ENCODE measurements around the gene PCDHGA5.
"Not testable (repeated sequence)": the region's sequence is repeated elsewhere in the genome, so short reads cannot be mapped to it uniquely, and the experiment has no call there.

Gene PCDHGA5

GRCh38 chr5:141363952-141364660 lies at the start of gene PCDHGA5:
TSS of gene PCDHGA5 (plus strand) at chr5:141364162. CDS start at chr5:141364331, 169 bp downstream.
- no peak for DNase-seq (ENCODE audit: low read depth, low spot score)

- not testable (repeated sequence) for DNase-seq (ENCODE audit: low read depth, low spot score)
Observed at GRCh38 chr5:141316963-141317362, 47.0 kb upstream of the PCDHGA5 start.

GRCh38 chr5:141319202-141319601 lies 44.8 kb upstream of the PCDHGA5 start:
- no peak for DNase-seq (ENCODE audit: low read depth, low spot score)

- DNase-seq (ENCODE audit: low read depth, low spot score), result no peak
Observed at GRCh38 chr5:141319699-141320098, 44.3 kb upstream of the PCDHGA5 start.

DNA sequence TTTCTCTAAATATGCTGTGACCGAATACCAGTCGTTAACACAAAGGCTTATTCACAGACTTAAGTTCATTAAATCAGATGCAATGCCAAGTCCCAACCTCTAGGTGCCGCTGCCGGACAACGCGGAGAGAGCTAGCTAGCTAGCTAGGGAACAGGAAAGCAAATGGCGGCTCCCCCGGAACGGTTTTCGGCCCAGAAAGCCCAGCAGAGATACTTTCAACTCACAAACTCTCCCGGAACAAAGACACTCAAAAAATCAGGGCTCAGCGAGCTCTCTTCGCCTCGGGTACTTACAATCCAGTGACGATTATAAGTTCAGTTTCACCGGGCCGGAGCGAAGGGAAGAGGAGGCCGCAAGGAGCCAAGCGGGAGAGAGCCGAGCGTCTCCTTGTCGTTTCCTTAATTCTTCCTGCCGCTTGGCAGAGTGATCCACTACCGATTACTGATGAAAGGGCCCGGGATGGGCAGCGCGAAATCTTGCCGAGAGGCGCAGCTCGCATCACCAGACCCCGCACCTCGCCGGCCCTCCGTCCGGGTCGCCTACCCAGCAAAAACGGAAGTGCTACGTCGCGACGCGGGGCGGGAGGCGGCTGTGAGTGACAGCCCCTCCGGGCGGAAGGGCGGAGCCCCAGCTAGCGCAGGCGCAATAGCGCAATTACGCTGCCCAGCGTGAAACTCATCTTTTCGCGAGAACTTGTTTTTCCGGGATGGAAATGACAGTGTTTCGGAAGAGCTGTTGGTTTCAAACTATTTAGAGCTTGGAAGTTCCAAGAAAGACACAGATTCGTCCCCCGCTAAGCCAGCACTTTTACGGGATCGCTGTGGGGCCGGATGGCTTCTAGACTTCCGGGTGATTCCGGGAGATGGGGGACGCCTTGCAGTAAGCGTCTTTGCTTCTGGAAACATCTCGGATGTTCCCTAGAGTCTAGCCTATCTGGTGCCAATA lies 43.5 kb upstream of the PCDHGA5 start, which contains the start of gene TAF7:
TAF7 (minus strand) TSS at position 560 of the 945 bp plus-strand sequence. CDS start 740 bp downstream, outside the sequence.
- DNase-seq (ENCODE audit: low read depth, low spot score), result peak; percentile 84

DNA sequence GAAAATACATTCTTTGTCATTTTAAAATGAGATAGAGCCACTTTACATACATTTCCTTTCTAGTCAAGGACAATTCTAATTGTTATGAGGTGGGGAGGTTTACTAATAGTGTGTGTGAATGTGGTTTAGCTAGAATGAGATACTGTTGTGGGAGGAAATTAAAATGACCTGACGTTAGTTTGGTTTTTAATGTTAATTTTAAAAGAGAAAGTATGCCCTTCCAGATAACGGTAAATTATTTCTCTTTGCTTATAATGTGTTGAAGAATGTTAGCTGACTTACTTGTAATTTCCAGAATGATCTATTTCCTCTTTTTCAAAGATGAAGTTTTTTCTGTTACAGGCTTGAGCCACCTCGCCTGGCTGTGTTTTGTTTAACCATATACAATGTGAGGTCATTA lies 41.7 kb upstream of the PCDHGA5 start:
- no peak for DNase-seq (ENCODE audit: low read depth, low spot score)

GRCh38 chr5:141326088-141326854 lies 37.7 kb upstream of the PCDHGA5 start:
- peak; percentile 23 for DNase-seq (ENCODE audit: low read depth, low spot score)

- DNase-seq (ENCODE audit: low read depth, low spot score), result no peak
Observed at GRCh38 chr5:141328231-141328630, 35.7 kb upstream of the PCDHGA5 start.

DNA sequence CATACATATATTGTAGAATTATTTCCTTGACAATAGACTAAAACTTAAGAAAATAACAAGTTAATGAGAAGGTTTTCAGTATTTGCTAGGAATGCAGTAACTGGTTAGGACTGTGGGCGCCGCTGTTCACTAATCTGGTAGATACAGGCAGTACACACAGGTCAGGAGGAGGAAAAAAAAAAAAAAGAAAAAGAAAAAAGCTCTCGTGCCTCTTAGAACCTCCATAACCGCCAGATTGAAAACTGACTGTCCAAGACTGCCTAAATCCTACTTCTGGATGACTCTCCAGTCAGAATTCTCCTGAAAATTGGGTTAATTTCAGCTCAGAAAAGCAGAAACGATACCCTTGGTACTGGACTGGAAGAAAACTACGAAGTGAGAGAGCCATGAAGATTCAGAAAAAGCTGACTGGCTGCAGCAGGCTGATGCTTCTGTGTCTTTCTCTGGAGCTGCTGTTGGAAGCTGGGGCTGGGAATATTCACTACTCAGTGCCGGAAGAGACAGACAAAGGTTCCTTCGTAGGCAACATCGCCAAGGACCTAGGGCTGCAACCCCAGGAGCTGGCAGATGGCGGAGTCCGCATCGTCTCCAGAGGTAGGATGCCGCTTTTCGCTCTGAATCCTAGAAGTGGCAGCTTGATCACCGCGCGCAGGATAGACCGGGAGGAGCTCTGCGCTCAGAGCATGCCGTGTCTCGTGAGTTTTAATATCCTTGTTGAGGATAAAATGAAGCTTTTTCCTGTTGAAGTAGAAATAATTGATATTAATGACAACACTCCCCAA lies 33.5 kb upstream of the PCDHGA5 start, which contains the start of gene PCDHGA1:
PCDHGA1 (plus strand) TSS at position 216 of the 782 bp plus-strand sequence.
- DNase-seq (ENCODE audit: low read depth, low spot score), result no peak

GRCh38 chr5:141332571-141332970 lies 31.4 kb upstream of the PCDHGA5 start:
- DNase-seq (ENCODE audit: low read depth, low spot score), result not testable (repeated sequence)

- DNase-seq (ENCODE audit: low read depth, low spot score), result no peak
Observed at GRCh38 chr5:141338538-141339306, 25.2 kb upstream of the PCDHGA5 start, which contains the start of gene PCDHGA2. TSS of gene PCDHGA2 (plus strand) at chr5:141338760.

GRCh38 chr5:141340781-141341354 lies 23.1 kb upstream of the PCDHGA5 start:
- not testable (repeated sequence) for DNase-seq (ENCODE audit: low read depth, low spot score)

GRCh38 chr5:141342773-141343172 lies 21.2 kb upstream of the PCDHGA5 start:
- DNase-seq (ENCODE audit: low read depth, low spot score), result no peak

- no peak for DNase-seq (ENCODE audit: low read depth, low spot score)
Observed at GRCh38 chr5:141343242-141343952, 20.6 kb upstream of the PCDHGA5 start, which contains the start of gene PCDHGA3. TSS of gene PCDHGA3 (plus strand) at chr5:141343829. CDS start at chr5:141344034, 205 bp downstream.

GRCh38 chr5:141343953-141344463 lies 20.0 kb upstream of the PCDHGA5 start:
- DNase-seq (ENCODE audit: low read depth, low spot score), result no peak

DNA sequence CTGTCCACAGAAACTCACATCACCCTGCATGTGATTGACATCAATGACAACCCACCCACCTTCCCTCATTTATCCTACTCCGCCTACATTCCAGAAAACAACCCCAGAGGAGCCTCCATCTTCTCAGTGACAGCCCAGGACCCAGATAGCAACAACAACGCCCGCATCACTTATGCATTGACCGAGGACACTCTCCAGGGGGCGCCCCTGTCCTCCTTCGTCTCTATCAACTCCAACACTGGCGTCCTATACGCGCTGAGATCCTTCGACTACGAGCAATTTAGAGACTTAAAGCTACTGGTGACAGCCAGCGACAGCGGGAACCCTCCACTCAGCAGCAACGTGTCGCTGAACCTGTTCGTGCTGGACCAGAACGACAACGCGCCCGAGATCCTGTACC lies 18.6 kb upstream of the PCDHGA5 start:
- DNase-seq (ENCODE audit: low read depth, low spot score), result no peak

DNA sequence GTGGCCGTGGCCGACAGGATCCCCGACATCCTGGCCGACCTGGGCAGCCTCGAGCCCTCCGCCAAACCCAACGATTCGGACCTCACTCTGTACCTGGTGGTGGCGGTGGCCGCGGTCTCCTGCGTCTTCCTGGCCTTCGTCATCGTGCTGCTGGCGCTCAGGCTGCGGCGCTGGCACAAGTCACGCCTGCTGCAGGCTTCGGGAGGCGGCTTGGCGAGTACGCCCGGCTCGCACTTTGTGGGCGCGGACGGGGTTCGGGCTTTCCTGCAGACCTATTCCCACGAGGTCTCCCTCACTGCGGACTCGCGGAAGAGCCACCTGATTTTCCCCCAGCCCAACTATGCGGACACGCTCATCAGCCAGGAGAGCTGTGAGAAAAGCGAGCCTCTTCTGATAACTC lies 17.9 kb upstream of the PCDHGA5 start:
- not testable (repeated sequence) for DNase-seq (ENCODE audit: low read depth, low spot score)

- DNase-seq (ENCODE audit: low read depth, low spot score), result no peak
Observed at GRCh38 chr5:141349917-141350619, 13.9 kb upstream of the PCDHGA5 start, which contains the start of gene PCDHGB1. TSS of gene PCDHGB1 (plus strand) at chr5:141350099. CDS start at chr5:141350261, 162 bp downstream.
